HAP-1 (cell line): ENCODE data around the gene CD34.

Experiments
- DNase-seq, 2 experiments: peaks; one replicate each; pipeline ENCODE4 v3.0.0-alpha.2; 2016 to 2020; ENCODE audit warnings: low spot score in 2 of 2
- H3K27me3 ChIP-seq: fragments of 250-450 bp; sonication (Bioruptor Pico); 2 replicates; pipeline ENCODE4 v1.5.1; 2020; ENCODE audit warnings: low read depth, mild to moderate bottlenecking, moderate library complexity
- H3K36me3 ChIP-seq: fragments of 250-450 bp; sonication (Bioruptor Pico); replicated peaks from 2 replicates; pipeline ENCODE4 v1.5.1; 2020; ENCODE audit warnings: mild to moderate bottlenecking
- H3K4me1 ChIP-seq: fragments of 250-450 bp; sonication (Bioruptor Pico); 2 replicates; pipeline ENCODE4 v1.5.1; 2020; ENCODE audit warnings: mild to moderate bottlenecking
- H3K4me3 ChIP-seq: fragments of 250-450 bp; sonication (Bioruptor Pico); 2 replicates; pipeline ENCODE4 v1.5.1; 2020; ENCODE audit warnings: mild to moderate bottlenecking, moderate library complexity
- H3K9me3 ChIP-seq: fragments of 250-450 bp; sonication (Bioruptor Pico); 2 replicates; pipeline ENCODE4 v1.5.1; 2020; ENCODE audit warnings: mild to moderate bottlenecking, moderate library complexity
- in situ Hi-C: fragments of 300-500 bp; cut with MboI; formaldehyde crosslinking; loops from 3 replicates; pipeline ENCODE4 v1.14.3; 2020; ENCODE audit warnings: low sequenced_read_pairs, inconsistent platforms, mixed read lengths

The CD34 gene

GRCh38 chr1:207920444-207921021 lies 9.6 kb upstream of the CD34 start:
- H3K36me3 ChIP-seq: no peaks in the 10 kb centered on the region
- no peak for DNase-seq
- H3K27me3 ChIP-seq: peaks cover 22% of the 10 kb centered on the region
- no peaks in the 10 kb centered on the region for H3K4me1 ChIP-seq
- in situ Hi-C loops: no loop called here
- H3K4me3 ChIP-seq: no peak overlapping the region
- H3K9me3 ChIP-seq: no peaks in the 10 kb centered on the region

- Histone ChIP-seq H3K36me3 (no peaks in the 10 kb centered on the region), H3K27me3 (peaks cover 24% of the 10 kb centered on the region), H3K4me3 (no peak overlapping the region), H3K9me3 (no peaks in the 10 kb centered on the region), H3K4me1 (no peaks in the 10 kb centered on the region)
- no peak for DNase-seq
- in situ Hi-C loops: no loop called here
Observed at GRCh38 chr1:207919523-207920170, 8.7 kb upstream of the CD34 start.

GRCh38 chr1:207918581-207918980 lies 7.7 kb upstream of the CD34 start:
- no peaks in the 10 kb centered on the region for H3K4me1 ChIP-seq
- peaks cover 18% of the 10 kb centered on the region for H3K27me3 ChIP-seq
- H3K4me3 ChIP-seq: no peak overlapping the region
- DNase-seq: no peak
- H3K9me3 ChIP-seq: no peaks in the 10 kb centered on the region
- in situ Hi-C loops: no loop called here
- no peaks in the 10 kb centered on the region for H3K36me3 ChIP-seq

GRCh38 chr1:207918011-207918410 lies 7.1 kb upstream of the CD34 start:
- peaks cover 13% of the 10 kb centered on the region for H3K27me3 ChIP-seq
- in situ Hi-C loops: no loop called here
- no peaks in the 10 kb centered on the region for H3K9me3 ChIP-seq
- no peaks in the 10 kb centered on the region for H3K4me1 ChIP-seq
- H3K4me3 ChIP-seq: no peak overlapping the region
- DNase-seq: peak in 1 of 2 experiments; percentile 5
- H3K36me3 ChIP-seq: no peaks in the 10 kb centered on the region

- Histone ChIP-seq H3K36me3 (no peaks in the 10 kb centered on the region), H3K4me3 (no peak overlapping the region), H3K9me3 (no peaks in the 10 kb centered on the region), H3K4me1 (no peaks in the 10 kb centered on the region), H3K27me3 (peaks cover 6% of the 10 kb centered on the region)
- DNase-seq: no peak
- in situ Hi-C loops: no loop called here
Observed at GRCh38 chr1:207917080-207917479, 6.2 kb upstream of the CD34 start.

- H3K36me3 ChIP-seq: no peaks in the 10 kb centered on the region
- in situ Hi-C loops: no loop called here
- H3K4me3 ChIP-seq: no peak overlapping the region
- H3K4me1 ChIP-seq: no peaks in the 10 kb centered on the region; the same call in 1 of the 2 replicates
- no peak for DNase-seq
- H3K9me3 ChIP-seq: no peaks in the 10 kb centered on the region
- H3K27me3 ChIP-seq: peaks cover 21% of the 10 kb centered on the region
Observed at GRCh38 chr1:207913951-207914350, 3.0 kb upstream of the CD34 start.

GRCh38 chr1:207911856-207912760 lies 1.2 kb upstream of the CD34 start:
- Histone ChIP-seq H3K4me3 (no peak overlapping the region), H3K4me1 (no peaks in the 10 kb centered on the region; the same call in 1 of the 2 replicates), H3K27me3 (peaks cover 21% of the 10 kb centered on the region), H3K9me3 (no peaks in the 10 kb centered on the region), H3K36me3 (no peaks in the 10 kb centered on the region)
- DNase-seq: no peak
- in situ Hi-C loops: no loop called here

GRCh38 chr1:207909687-207910086 lies 1.2 kb downstream of the CD34 start:
- DNase-seq: no peak
- Histone ChIP-seq H3K36me3 (no peaks in the 10 kb centered on the region), H3K4me3 (no peak overlapping the region), H3K27me3 (peaks cover 19% of the 10 kb centered on the region), H3K9me3 (no peaks in the 10 kb centered on the region), H3K4me1 (no peaks in the 10 kb centered on the region; the same call in 1 of the 2 replicates)
- in situ Hi-C loops: no loop called here

- in situ Hi-C loops: no loop called here
- Histone ChIP-seq H3K4me1 (no peaks in the 10 kb centered on the region; the same call in 1 of the 2 replicates), H3K4me3 (no peak overlapping the region), H3K36me3 (no peaks in the 10 kb centered on the region), H3K27me3 (peaks cover 16% of the 10 kb centered on the region), H3K9me3 (no peaks in the 10 kb centered on the region)
- DNase-seq: no peak
Observed at GRCh38 chr1:207908107-207908734, 2.7 kb downstream of the CD34 start.

- in situ Hi-C loops: no loop called here
- no peaks in the 10 kb centered on the region for H3K27me3 ChIP-seq
- H3K36me3 ChIP-seq: no peaks in the 10 kb centered on the region
- DNase-seq: no peak
- H3K9me3 ChIP-seq: no peaks in the 10 kb centered on the region
- no peaks in the 10 kb centered on the region for H3K4me1 ChIP-seq
- no peak overlapping the region for H3K4me3 ChIP-seq
Observed at GRCh38 chr1:207904391-207904790, 6.5 kb downstream of the CD34 start.

- H3K4me3 ChIP-seq: no peak overlapping the region
- in situ Hi-C loops: no loop called here
- no peak for DNase-seq
- H3K9me3 ChIP-seq: no peaks in the 10 kb centered on the region
- no peaks in the 10 kb centered on the region for H3K4me1 ChIP-seq
- no peaks in the 10 kb centered on the region for H3K27me3 ChIP-seq
- H3K36me3 ChIP-seq: no peaks in the 10 kb centered on the region
Observed at GRCh38 chr1:207903767-207904166, 7.2 kb downstream of the CD34 start.

GRCh38 chr1:207903053-207903452 lies 7.9 kb downstream of the CD34 start:
- no peak for DNase-seq
- Histone ChIP-seq H3K27me3 (no peaks in the 10 kb centered on the region), H3K9me3 (no peaks in the 10 kb centered on the region), H3K4me3 (no peak overlapping the region), H3K36me3 (no peaks in the 10 kb centered on the region), H3K4me1 (no peaks in the 10 kb centered on the region)
- in situ Hi-C loops: no loop called here

- H3K4me1 ChIP-seq: no peaks in the 10 kb centered on the region
- no peak overlapping the region for H3K4me3 ChIP-seq
- no peaks in the 10 kb centered on the region for H3K9me3 ChIP-seq
- no peaks in the 10 kb centered on the region for H3K36me3 ChIP-seq
- no peaks in the 10 kb centered on the region for H3K27me3 ChIP-seq
- DNase-seq: no peak
- in situ Hi-C loops: no loop called here
Observed at GRCh38 chr1:207902566-207902965, 8.4 kb downstream of the CD34 start.
